Kidney (tissue), 14 donors: ENCODE measurements around the gene SCLY. TPM values are rescaled to one million over a fixed set of nuclear protein-coding genes. Genes with fewer than 3 reads are reported as not detected.

Experiments
- DNase-seq, 5 donors: peaks; one replicate each; pipeline ENCODE4 v3.0.0-alpha.2; 2013 to 2020
- FAIRE-seq: peaks from 2 replicates; lab custom pipeline; 2012; peaks lifted over from hg19 to GRCh38; lab: Jason Lieb, UNC
- H3K27ac ChIP-seq, 2 donors: one replicate each; pipeline ENCODE4 v1.7.0; 2013; ENCODE audit warnings: low read depth in 2 of 2, low read length in 2 of 2, inconsistent platforms in 1 of 2
- H3K27me3 ChIP-seq: one replicate; pipeline ENCODE4 v1.7.1; 2013; ENCODE audit warnings: low read length, inconsistent platforms; ENCODE audit not compliant: control insufficient read depth, insufficient read depth
- H3K36me3 ChIP-seq, 3 donors: one replicate each; pipeline versions ENCODE4 v1.7.0 to v1.7.1; 2013; ENCODE audit warnings: low read length in 3 of 3, control low read depth in 1 of 3, inconsistent platforms in 1 of 3; ENCODE audit not compliant: insufficient read depth in 3 of 3, control insufficient read depth in 2 of 3
- H3K4me1 ChIP-seq, 3 donors: one replicate each; pipeline versions ENCODE4 v1.7.0 to v1.7.1; 2013; ENCODE audit warnings: low read length in 3 of 3, inconsistent platforms in 1 of 3, low read depth in 1 of 3; ENCODE audit not compliant: control insufficient read depth in 2 of 3, insufficient read depth in 2 of 3
- H3K4me3 ChIP-seq, 3 donors: one replicate each; pipeline versions ENCODE4 v1.7.0 to v1.8.1; 2013; ENCODE audit warnings: low read length in 3 of 3, control low read depth in 1 of 3, inconsistent platforms in 1 of 3
- H3K9ac ChIP-seq, 3 donors: one replicate each; pipeline versions ENCODE4 v1.7.0 to v1.7.1; 2013; ENCODE audit warnings: low read length in 3 of 3, control low read depth in 1 of 3, inconsistent platforms in 1 of 3
- H3K9me3 ChIP-seq, 3 donors: one replicate each; pipeline versions ENCODE4 v1.7.0 to v1.7.1; 2013; ENCODE audit warnings: low read length in 3 of 3, control low read depth in 1 of 3, inconsistent platforms in 1 of 3; ENCODE audit not compliant: control insufficient read depth in 2 of 3, insufficient read depth in 1 of 3
- intact Hi-C: fragments of 100-400 bp; cut with DNase I; formaldehyde crosslinking; loops from one replicate; pipeline ENCODE4 v1.11.1; 2022
- polyA plus RNA-seq: library from polyadenylated mRNA; stranded (reverse); fragments of 350-450 nt; fragmentation: Illumina TruSeq; extraction: RNeasy Lipid Tissue Mini Kit (QIAGEN cat#74804); gene quantifications from one replicate; pipeline ENCODE4 v1.2.3, GENCODE V29; 2014; ENCODE audit warnings: low read depth, low replicate concordance; ENCODE audit not compliant: insufficient read depth
- total RNA-seq: library from RNA; stranded (reverse); fragmentation: NEBNext Ultra II Directional; extraction: Animal tissue kit (Norgen Biotek cat#: 25700); gene quantifications from one replicate; pipeline ENCODE4 v1.2.1, GENCODE V29; 2021
- TF ChIP-seq, protein P1 (sequence below): IDR thresholded peaks from 3 replicates; pipeline ENCODE4 v1.5.1; 2012; ENCODE audit warnings: mild to moderate bottlenecking, moderate library complexity, borderline replicate concordance; ENCODE audit not compliant: insufficient read depth; ENCODE audit errors: extremely low read depth
- donor health status: control.
- donor health status: control.
- donor health status: control.
- donor health status: control.
- donor health status: control.
- donor health status: DM: yes; HTN: yes; CAD: no.
- donor health status: Normal renal cell carcinoma (clear cell type).

SCLY gene
- total and polyA plus RNA-seq, 2 donors from 2014 or later = 18.3 to 21.9 TPM

DNA sequence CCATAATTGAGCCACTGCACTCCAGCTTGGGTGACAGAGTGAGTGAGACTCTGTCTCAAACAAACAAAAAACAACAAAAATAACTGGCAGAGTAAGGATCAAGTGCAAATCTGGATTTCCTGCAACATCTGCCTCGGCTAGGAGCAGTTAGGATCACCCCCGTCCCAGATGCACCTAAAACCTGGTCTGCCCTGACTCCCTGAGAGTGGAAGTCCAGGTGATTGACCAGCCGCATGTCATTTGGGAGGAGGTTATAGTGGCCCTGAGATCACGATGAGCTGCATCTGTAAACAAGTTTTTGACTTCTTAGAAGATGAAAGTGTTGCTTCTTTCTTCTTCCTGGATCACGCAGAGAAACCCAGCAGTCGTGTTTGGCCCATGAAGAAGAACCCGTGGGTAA lies 34.3 kb downstream of the SCLY start:
- H3K9me3 ChIP-seq = no peaks in the 10 kb centered on the region
- intact Hi-C loops = no loop called here
- no peak overlapping the region for H3K9ac ChIP-seq
- TF ChIP-seq, protein P1, sequence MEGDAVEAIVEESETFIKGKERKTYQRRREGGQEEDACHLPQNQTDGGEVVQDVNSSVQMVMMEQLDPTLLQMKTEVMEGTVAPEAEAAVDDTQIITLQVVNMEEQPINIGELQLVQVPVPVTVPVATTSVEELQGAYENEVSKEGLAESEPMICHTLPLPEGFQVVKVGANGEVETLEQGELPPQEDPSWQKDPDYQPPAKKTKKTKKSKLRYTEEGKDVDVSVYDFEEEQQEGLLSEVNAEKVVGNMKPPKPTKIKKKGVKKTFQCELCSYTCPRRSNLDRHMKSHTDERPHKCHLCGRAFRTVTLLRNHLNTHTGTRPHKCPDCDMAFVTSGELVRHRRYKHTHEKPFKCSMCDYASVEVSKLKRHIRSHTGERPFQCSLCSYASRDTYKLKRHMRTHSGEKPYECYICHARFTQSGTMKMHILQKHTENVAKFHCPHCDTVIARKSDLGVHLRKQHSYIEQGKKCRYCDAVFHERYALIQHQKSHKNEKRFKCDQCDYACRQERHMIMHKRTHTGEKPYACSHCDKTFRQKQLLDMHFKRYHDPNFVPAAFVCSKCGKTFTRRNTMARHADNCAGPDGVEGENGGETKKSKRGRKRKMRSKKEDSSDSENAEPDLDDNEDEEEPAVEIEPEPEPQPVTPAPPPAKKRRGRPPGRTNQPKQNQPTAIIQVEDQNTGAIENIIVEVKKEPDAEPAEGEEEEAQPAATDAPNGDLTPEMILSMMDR = no peak
- H3K4me1 ChIP-seq = no peaks in the 10 kb centered on the region
- no peak overlapping the region for H3K27ac ChIP-seq
- peaks cover 0 to 3% (median 2%) of the 10 kb centered on the region in 3 donors for H3K36me3 ChIP-seq
- FAIRE-seq (no peak), DNase-seq (no peak)
- no peaks in the 10 kb centered on the region for H3K27me3 ChIP-seq
- no peak overlapping the region for H3K4me3 ChIP-seq

DNA sequence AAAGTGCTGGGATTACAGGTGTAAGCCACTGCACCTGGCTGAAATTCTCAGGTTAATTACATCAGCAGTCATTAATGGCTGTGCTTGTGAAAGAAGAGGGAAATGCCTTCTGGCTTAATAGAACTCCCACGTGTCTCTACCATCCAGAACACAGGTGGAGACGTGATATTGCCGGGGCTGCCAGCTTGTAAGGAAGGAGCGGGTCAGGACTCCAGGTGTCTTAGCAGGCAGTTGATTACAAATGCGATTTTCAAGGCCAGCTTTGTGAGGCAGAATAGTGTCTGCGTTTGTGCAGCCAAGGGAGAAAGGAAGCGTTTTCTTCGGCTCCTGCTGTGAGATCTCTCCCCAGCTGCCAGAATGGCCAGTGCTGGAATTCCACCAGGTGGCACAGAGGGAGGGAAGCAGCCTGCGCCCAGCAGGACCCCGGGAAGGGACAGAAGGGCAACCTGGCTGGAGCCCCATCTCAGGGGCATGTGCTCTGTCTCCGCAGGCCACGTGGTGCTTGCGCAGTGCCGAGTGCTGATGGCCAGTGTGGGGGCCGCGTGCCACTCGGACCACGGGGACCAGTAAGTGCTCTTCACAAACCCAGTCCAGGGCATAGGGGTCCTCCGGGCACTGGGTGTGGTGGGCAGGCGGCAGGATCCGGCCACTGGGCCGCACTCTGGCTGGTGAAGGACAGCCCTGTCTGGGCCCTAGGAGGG lies 35.7 kb downstream of the SCLY start:
- H3K27ac ChIP-seq = no peak overlapping the region
- peak in 3 of 5 donors; percentile 44 to 49 (median 45) for DNase-seq
- H3K4me3 ChIP-seq = no peak overlapping the region
- TF ChIP-seq, protein P1 = no peak
- H3K9me3 ChIP-seq = no peaks in the 10 kb centered on the region
- intact Hi-C loops = no loop called here
- H3K4me1 ChIP-seq = no peaks in the 10 kb centered on the region
- no peak overlapping the region for H3K9ac ChIP-seq
- H3K27me3 ChIP-seq = no peaks in the 10 kb centered on the region
- H3K36me3 ChIP-seq = peaks cover 0 to 2% (median 0%) of the 10 kb centered on the region in 3 donors
- FAIRE-seq = no peak

DNA sequence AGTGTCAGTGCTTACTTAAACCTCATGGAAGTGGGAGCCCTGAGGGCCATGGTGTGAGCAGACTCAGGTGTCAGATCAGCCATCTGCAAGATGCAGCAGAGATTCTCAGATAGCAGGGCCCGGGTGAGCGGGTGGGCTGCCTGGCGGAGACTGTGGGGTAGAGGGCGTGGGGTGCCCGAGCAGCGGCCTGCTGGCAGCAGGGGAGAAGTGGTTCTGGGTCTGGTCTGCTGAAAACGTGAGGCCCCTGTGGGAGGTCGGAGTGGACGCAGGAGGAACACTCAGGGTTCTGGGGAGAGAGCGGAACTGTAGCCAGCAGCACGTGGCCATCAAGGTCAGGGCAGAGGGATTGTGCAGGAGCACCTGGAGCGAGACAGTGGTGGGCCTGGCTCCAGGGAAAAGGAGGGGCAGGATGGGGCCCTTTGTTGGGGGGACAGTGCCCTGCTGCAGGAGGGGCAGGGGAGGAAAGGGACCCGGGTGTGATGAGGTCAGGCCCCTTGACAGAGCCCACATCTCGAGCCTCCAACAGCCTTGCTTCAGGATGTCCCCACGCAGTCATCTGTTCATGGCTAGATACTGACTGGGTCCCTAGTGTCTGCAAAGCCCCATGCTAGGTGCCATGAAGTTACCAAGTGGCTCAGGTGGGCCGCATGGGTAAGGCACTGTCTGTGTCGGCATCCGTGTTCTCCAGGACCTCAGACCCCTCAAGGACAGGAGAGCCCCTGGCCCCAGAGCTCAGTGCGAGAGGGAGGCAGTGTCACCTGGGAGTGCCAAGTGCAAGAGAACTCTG lies 36.6 kb downstream of the SCLY start:
- H3K27ac ChIP-seq = no peak overlapping the region
- intact Hi-C loops = no loop called here
- FAIRE-seq = no peak

More for the DNA sequence above, 36.6 kb downstream of the SCLY start:
- Histone ChIP-seq H3K9ac (no peak overlapping the region), H3K27me3 (no peaks in the 10 kb centered on the region), H3K4me1 (no peaks in the 10 kb centered on the region), H3K36me3 (peaks cover 0 to 2% (median 0%) of the 10 kb centered on the region in 3 donors), H3K4me3 (no peak overlapping the region), H3K9me3 (no peaks in the 10 kb centered on the region)
- DNase-seq = peak in 1 of 5 donors; percentile 56
- TF ChIP-seq, protein P1 = no peak
